A549 (cell line): Measurements from ENCODE around the gene EFNB2.

Source experiments
- BHLHE40 ChIP-seq: IDR thresholded peaks from 2 replicates; pipeline ENCODE4 v1.6.1; 2012; ENCODE audit warnings: low read depth, low read length, inconsistent platforms
- CEBPB ChIP-seq, 2 experiments: fragments of >200 bp in 1 of 2; sonication (Bioruptor Twin) in 1 of 2; formaldehyde crosslinking in 1 of 2; IDR thresholded peaks; 2 replicates each; pipeline ENCODE4 v1.6.1; 2012 to 2016
- CHD2 ChIP-seq: fragments of 150-350 bp; IDR thresholded peaks from 2 replicates; pipeline ENCODE4 v1.6.1; 2014; ENCODE audit warnings: low read length; ENCODE audit not compliant: partially characterized antibody
- EHF ChIP-seq: fragments of 250-450 bp; sonication (Bioruptor Pico); IDR thresholded peaks from 2 replicates; pipeline ENCODE4 v1.5.0; 2020; ENCODE audit warnings: mild to moderate bottlenecking
- EP300 ChIP-seq, 2 experiments: fragments of >200 bp; sonication (Bioruptor Twin); formaldehyde crosslinking; IDR thresholded peaks; 2 replicates in 1 of 2; 3 replicates in 1 of 2; pipeline ENCODE4 v1.6.1; 2016 to 2017
- KDM1A ChIP-seq: fragments of 200-600 bp; sonication (generic); IDR thresholded peaks from 2 replicates; pipeline ENCODE4 v1.6.1; 2016; ENCODE audit warnings: low read depth, mild to moderate bottlenecking
- PBX3 ChIP-seq: IDR thresholded peaks from 2 replicates; pipeline ENCODE4 v1.6.1; 2012
- POLR2A ChIP-seq: IDR thresholded peaks from 2 replicates; pipeline ENCODE4 v1.6.1; 2012; ENCODE audit warnings: mild to moderate bottlenecking, low read length
- RFX5 ChIP-seq: fragments of 450-650 bp; IDR thresholded peaks from 2 replicates; pipeline ENCODE4 v1.7.1; 2014; ENCODE audit warnings: antibody characterized with exemption, mild to moderate bottlenecking, moderate library complexity
- SREBF2 ChIP-seq: fragments of 450-650 bp; IDR thresholded peaks from 2 replicates; pipeline ENCODE4 v1.6.1; 2014; ENCODE audit warnings: mild to moderate bottlenecking, moderate library complexity
- TF ChIP-seq, protein P1 (sequence below): fragments of >200 bp; sonication (Bioruptor Twin); formaldehyde crosslinking; IDR thresholded peaks from 3 replicates; pipeline ENCODE4 v1.5.1; 2016
- TF ChIP-seq, protein P2 (sequence below): IDR thresholded peaks from 2 replicates; pipeline ENCODE4 v1.6.1; 2012

DNA sequence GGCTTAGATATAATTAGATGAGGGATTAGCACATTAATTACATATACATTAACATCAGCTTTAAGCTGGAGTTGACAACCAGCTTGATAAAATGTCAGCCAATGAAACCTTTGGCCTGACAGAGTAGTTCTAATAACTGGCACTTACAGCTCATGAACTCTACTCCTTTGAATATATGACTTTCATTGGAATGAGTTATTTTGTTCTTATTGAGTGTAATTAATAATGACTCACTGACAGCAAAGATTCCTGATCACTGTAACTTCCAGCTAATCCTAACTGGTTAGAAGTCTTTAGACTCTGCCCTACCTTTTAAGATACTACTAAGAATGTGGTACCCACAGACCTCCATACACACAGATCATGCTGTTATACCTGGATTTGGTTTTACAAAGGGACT is 41.0 kb downstream of the EFNB2 start:
- TF ChIP-seq, protein P1, sequence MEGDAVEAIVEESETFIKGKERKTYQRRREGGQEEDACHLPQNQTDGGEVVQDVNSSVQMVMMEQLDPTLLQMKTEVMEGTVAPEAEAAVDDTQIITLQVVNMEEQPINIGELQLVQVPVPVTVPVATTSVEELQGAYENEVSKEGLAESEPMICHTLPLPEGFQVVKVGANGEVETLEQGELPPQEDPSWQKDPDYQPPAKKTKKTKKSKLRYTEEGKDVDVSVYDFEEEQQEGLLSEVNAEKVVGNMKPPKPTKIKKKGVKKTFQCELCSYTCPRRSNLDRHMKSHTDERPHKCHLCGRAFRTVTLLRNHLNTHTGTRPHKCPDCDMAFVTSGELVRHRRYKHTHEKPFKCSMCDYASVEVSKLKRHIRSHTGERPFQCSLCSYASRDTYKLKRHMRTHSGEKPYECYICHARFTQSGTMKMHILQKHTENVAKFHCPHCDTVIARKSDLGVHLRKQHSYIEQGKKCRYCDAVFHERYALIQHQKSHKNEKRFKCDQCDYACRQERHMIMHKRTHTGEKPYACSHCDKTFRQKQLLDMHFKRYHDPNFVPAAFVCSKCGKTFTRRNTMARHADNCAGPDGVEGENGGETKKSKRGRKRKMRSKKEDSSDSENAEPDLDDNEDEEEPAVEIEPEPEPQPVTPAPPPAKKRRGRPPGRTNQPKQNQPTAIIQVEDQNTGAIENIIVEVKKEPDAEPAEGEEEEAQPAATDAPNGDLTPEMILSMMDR = no peak
- TF ChIP-seq EP300 (IDR thresholded peaks at IDR 0.05) (no peak), CHD2 (no peak), POLR2A (no peak), PBX3 (no peak), SREBF2 (no peak), RFX5 (no peak), EHF (CRISPR knock-in tag) (no peak), BHLHE40 (no peak), KDM1A (no peak), CEBPB (IDR thresholded peaks at IDR 0.05) (no peak)
- TF ChIP-seq, protein P2, sequence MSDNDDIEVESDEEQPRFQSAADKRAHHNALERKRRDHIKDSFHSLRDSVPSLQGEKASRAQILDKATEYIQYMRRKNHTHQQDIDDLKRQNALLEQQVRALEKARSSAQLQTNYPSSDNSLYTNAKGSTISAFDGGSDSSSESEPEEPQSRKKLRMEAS = no peak
